Right cardiac atrium (tissue), 5 donors: ENCODE measurements around the gene MPEG1. TPM values are rescaled to one million over a fixed set of nuclear protein-coding genes. Genes with fewer than 3 reads are reported as not detected.
A peak's percentile ranks its signal among the peaks of the same experiment; 100 is the strongest.

Experiments used
- ATAC-seq, 2 donors: fragments of 200-7000 bp; cut with Tn5 transposase; one replicate each; pipeline versions ENCODE4 v1.8.0 to v1.9.1; 2020; ENCODE audit warnings: moderate library complexity in 2 of 2, mild to moderate bottlenecking in 1 of 2
- DNase-seq, 3 donors: peaks; one replicate each; pipeline ENCODE4 v3.0.0-alpha.2; 2020
- H3K27ac ChIP-seq: one replicate; pipeline ENCODE4 v1.5.1; 2013; ENCODE audit warnings: mild to moderate bottlenecking, low read length, control low read depth, moderate library complexity
- H3K27me3 ChIP-seq: one replicate; pipeline ENCODE4 v1.6.1; 2013; ENCODE audit not compliant: control insufficient read depth, insufficient read depth
- H3K4me1 ChIP-seq: one replicate; pipeline ENCODE4 v1.6.1; 2013; ENCODE audit warnings: low read length; ENCODE audit not compliant: control insufficient read depth, insufficient read depth
- H3K4me3 ChIP-seq: one replicate; pipeline ENCODE4 v1.5.1; 2013; ENCODE audit warnings: low read length, control low read depth
- H3K9me3 ChIP-seq: one replicate; pipeline ENCODE4 v1.6.1; 2013; ENCODE audit warnings: low read length; ENCODE audit not compliant: control insufficient read depth
- WGBS: extraction: QIAGEN DNeasy Blood & Tissue Kit; methylation state at CpG from one replicate; pipeline ENCODE4 v1.1.7; 2013; 5-methylcytosine and 5-hydroxymethylcytosine counted together
- intact Hi-C, 4 donors: fragments of 100-400 bp; cut with DNase I; formaldehyde crosslinking; loops; one replicate each; pipeline versions ENCODE4 v1.11.0 to v1.14.0; 2022 to 2023
- polyA plus RNA-seq: library from polyadenylated mRNA; stranded (reverse); fragments of 200-250 nt; gene quantifications from one replicate; pipeline ENCODE4 v1.2.3, GENCODE V29; 2013
- total RNA-seq, 4 donors: library from RNA; stranded (reverse); fragmentation: NEBNext Ultra II Directional; extraction: Animal tissue kit (Norgen Biotek cat#: 25700); gene quantifications; one replicate each; pipeline ENCODE4 v1.2.1, GENCODE V29; 2021
- donor health status: healthy with polysubstance abuse.
- donor health status: DM: no; HTN: yes; CAD: no.
- donor health status: DM: no; HTN: no; CAD: no.
- donor health status: DM: no; HTN: yes; CAD: no; lungs with severe emphysema.
- donor health status: DM: yes; HTN: yes; CAD: no.

MPEG1 gene
- total and polyA plus RNA-seq, 5 donors = 1.9 to 20.9 (median 18.0) TPM

DNA sequence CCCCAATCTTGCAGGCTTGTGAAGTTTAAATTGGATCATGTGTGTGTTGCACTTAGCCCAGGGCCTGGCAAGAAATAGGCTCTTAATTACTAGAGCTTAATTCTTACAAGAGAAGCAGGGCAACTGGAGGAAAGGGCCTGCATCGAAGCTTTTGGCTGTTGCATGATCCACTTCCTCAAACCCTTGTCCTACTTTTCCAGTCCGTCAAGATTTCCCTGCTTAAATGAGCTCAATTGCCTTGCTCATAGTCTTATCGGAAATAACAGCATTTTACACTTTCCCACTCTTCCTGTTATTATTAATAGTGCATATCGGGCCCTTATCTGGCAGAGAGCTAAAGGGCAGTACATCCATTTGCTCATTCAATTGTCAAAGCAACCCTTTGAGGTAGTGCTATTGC, 22.7 kb downstream of the MPEG1 start:
- ATAC-seq (no peak), DNase-seq (no peak)
- Histone ChIP-seq H3K27me3 (no peaks in the 10 kb centered on the region), H3K4me1 (peaks cover 10% of the 10 kb centered on the region), H3K9me3 (no peaks in the 10 kb centered on the region), H3K27ac (no peak overlapping the region), H3K4me3 (no peak overlapping the region)
- intact Hi-C loops = no loop called here
- WGBS = 34% methylated on average over 4 of the region's 4 CpGs

DNA sequence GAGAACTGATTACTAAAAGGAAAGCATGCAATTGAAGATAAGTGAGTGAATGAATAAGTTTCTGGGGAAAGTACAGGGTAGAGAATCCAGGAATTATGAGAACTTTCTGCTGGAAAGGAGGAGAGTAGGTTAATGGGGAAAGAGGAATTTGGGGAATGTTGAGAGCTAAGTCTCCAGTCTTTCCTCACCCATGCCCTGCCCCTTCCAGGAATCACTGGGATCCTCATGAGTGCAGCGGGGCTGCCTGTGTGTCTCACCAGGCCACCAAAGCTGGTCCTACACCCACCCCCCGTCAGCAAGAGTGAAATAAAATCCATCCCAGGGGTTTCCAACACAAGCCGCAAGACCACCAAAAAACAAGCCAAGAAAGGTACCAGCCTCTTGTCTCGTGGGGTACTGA, 23.8 kb downstream of the MPEG1 start:
- ATAC-seq (no peak), DNase-seq (no peak)
- Histone ChIP-seq H3K4me1 (peaks cover 11% of the 10 kb centered on the region), H3K27me3 (no peaks in the 10 kb centered on the region), H3K27ac (no peak overlapping the region), H3K4me3 (no peak overlapping the region), H3K9me3 (no peaks in the 10 kb centered on the region)
- 83% methylated on average over 4 of the region's 4 CpGs for WGBS
- intact Hi-C loops = no loop called here

DNA sequence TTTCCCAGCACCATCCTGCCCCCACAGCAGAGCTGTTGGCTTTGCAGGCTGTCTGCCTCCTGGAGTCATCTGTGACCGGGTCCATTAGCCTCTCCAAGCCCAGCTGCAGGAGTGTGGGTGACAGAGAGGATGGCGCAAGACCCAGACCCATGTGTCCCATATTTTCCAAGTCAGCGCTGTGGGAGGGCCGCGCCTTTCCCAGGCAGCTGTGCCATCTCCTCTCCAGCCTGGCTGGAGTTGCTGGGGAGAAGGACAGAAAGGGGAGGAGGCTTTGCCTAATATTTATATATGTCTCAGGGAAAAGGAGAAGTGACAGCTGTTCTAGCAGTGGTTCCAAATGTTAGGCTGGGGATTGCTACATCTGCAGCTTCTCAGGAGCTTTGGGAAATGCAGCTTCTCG, 25.1 kb downstream of the MPEG1 start:
- DNase-seq = peak; percentile 79 to 87 (median 84)
- H3K4me3 ChIP-seq = no peak overlapping the region
- H3K4me1 ChIP-seq = peaks cover 11% of the 10 kb centered on the region
- H3K27me3 ChIP-seq = no peaks in the 10 kb centered on the region
- 66% methylated on average over 6 of the region's 6 CpGs for WGBS
- ATAC-seq = peak; percentile 84 to 90
- no peak overlapping the region for H3K27ac ChIP-seq
- H3K9me3 ChIP-seq = no peaks in the 10 kb centered on the region
- intact Hi-C loops = no loop called here

DNA sequence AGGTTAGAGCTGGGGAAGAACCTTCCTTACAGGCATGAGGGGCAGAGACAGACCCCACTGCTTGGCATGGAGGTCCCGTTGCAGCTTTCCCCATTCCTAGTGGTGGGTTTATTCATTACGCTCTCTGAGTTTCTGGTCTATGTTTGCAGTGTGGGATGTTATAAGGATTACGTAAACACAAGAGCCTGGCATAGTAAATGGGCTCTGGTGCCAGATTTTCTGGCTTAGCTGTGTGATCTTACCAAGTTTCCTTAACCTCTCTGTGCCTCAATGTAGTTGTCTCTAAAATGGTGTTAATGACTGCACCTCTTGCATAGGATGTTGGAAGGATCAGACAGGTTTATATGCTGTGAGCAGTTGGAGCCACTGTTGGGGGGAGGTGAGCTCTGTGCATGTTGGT, 25.7 kb downstream of the MPEG1 start:
- ATAC-seq (peak in 1 of 2 donors; percentile 17), DNase-seq (no peak)
- no peak overlapping the region for H3K4me3 ChIP-seq
- no peaks in the 10 kb centered on the region for H3K9me3 ChIP-seq
- no peaks in the 10 kb centered on the region for H3K27me3 ChIP-seq
- H3K4me1 ChIP-seq = peaks cover 11% of the 10 kb centered on the region
- intact Hi-C loops = no loop called here
- no peak overlapping the region for H3K27ac ChIP-seq
- WGBS = 71% methylated on average over 3 of the region's 3 CpGs

DNA sequence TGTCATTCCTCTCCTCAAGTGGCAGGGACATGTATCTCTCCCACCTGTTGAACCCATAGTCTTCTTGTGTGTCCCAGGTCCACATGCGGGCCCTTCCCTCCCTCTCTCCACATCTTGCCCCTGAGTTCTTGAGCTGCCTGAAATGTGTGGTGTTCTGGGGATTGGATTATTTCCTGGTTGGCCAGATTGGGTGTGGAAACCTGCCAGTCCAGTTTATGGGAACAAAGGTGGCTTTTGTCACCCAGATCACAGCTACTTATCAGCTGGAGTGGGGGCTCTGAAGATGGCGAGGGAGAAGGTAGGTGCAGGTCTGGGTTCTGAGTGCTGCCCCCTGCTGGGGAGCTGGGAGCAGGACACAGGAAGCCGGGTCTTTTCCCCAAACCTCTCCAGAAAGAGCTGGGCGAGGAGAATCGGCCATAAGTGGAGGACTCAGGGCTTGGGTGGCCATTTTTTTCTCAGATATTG, 26.6 kb downstream of the MPEG1 start:
- DNase-seq (peak in 1 of 3 donors; percentile 58), ATAC-seq (peak in 1 of 2 donors; percentile 14)
- 73% methylated on average over 5 of the region's 5 CpGs for WGBS
- Histone ChIP-seq H3K27ac (no peak overlapping the region), H3K27me3 (no peaks in the 10 kb centered on the region), H3K4me1 (peaks cover 11% of the 10 kb centered on the region), H3K9me3 (no peaks in the 10 kb centered on the region), H3K4me3 (no peak overlapping the region)
- intact Hi-C loops = no loop called here

DNA sequence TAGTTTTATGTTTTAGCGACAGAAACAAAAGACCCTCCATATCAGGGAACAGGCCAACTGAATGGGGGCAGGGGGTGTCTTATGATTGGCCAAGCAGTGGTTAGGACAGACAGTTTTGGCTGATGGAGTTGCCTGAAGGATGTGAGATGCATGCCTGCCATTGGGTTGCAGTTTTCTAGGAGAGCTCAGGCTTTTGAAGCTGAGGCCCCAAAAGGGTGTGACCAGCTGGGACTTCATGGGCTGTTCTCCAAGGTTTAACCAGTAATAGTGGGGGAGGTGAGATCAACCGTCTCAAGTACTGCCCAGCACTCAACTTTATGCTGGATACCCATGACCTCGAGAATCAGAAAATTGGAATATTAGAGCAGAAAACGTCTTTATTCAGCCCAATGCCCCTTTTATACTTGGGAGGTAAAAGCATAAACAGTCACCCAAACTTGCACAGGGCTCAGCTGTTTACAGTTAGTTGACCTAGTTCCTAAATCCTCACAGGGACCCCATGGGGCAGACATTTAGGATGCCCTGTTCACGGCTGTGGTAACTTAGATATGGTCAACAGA, 27.3 kb downstream of the MPEG1 start:
- 60% methylated on average over 5 of the region's 5 CpGs for WGBS
- peak in 1 of 3 donors; percentile 49 for DNase-seq
- H3K27me3 ChIP-seq = no peaks in the 10 kb centered on the region
- H3K27ac ChIP-seq = no peak overlapping the region
- no peak overlapping the region for H3K4me3 ChIP-seq
- peaks cover 11% of the 10 kb centered on the region for H3K4me1 ChIP-seq
- no peaks in the 10 kb centered on the region for H3K9me3 ChIP-seq
- no peak for ATAC-seq
- intact Hi-C loops = no loop called here

DNA sequence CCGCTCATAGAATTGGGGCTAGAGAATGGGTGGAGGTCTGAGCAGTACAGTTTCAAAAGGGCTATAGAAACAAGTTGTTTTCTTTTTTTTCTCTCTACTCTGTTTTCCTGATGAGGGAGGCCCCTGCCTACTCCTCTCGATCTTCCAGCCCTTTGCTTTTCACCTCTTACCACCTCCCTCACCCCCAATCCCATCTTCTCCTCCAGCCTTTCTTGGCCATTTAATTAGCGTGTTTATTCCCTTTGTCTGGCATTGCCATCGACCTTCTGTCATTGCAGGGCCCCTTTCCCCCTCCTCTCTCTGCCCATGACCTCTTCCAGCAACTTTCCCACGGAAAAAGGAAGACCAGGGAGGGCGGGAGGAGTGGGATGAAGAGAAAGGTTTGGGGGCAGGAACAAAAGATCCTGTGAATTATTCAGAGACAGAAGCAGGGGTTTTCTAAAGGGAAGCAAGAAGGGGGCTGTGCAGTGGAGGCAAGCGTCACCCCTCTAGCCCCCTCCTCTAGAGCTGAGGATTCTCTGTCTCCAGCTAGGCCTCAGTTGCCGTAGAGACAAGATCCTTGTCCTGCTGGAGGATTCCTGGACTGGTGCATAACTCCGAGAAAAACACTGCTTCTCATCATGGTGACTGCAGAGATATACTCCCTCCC, 27.9 kb downstream of the MPEG1 start:
- 63% methylated on average over 9 of the region's 9 CpGs for WGBS
- DNase-seq (no peak), ATAC-seq (no peak)
- Histone ChIP-seq H3K27me3 (no peaks in the 10 kb centered on the region), H3K4me1 (peaks cover 8% of the 10 kb centered on the region), H3K9me3 (no peaks in the 10 kb centered on the region), H3K27ac (no peak overlapping the region), H3K4me3 (no peak overlapping the region)
- intact Hi-C loops = no loop called here

DNA sequence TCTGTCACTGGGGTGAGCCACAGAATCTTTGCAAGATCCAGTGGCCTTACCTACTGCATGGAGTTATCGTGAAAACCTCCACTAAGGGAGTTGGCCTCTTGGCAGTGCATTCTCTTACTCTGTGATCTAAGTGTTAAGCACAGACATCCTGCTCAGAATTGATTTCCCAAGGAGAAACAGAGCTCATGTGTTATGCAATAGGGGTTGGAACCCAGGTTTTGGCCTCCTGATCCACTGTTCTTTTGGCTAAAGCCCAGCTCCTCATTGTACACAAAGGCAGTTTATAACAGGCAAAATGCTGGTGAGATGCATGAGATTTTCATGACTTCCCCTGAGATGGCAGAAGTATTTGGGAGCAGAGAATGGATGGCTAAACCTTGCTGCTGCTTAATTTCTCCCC, 29.0 kb downstream of the MPEG1 start:
- Histone ChIP-seq H3K27ac (peak overlapping the region; percentile 30), H3K9me3 (peaks cover 2% of the 10 kb centered on the region), H3K27me3 (no peaks in the 10 kb centered on the region), H3K4me1 (peaks cover 6% of the 10 kb centered on the region), H3K4me3 (no peak overlapping the region)
- 62% methylated on average over 1 of the region's 1 CpG for WGBS
- intact Hi-C loops = no loop called here
- ATAC-seq (peak in 1 of 2 donors; percentile 48), DNase-seq (no peak)

DNA sequence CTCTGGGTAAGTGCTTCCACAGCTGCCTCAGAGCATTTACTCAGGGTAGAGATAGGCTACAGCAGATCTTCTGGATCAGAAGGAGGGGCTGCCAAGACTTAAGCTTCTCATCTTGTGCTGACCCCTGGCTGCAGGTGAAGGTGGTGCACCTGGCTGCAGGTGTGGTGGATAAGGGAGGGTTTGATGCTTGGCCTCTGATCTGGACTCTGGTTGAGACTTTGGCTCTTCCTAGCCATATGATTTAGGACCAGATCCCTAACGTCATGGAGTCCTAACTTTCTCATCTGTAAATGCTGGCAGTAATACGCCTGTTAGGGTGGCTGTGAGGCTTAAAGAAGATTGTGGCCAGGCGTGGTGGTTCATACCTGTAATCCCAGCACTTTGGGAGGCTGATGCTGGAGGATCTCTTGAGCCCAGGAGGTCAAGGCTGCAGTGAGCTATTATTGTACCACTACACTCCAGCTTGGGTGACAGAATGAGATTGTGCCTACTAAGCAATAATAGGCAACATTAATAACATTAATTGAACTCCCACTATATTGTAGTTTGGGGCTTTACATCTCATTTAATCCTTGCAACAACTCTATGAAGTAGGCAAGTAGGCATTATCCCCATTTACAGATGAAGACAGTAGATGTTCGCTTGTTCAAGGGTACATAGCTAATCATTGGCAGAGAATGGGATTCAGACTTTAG, 30.1 kb downstream of the MPEG1 start:
- ATAC-seq (no peak), DNase-seq (no peak)
- H3K9me3 ChIP-seq = peaks cover 2% of the 10 kb centered on the region
- H3K27me3 ChIP-seq = no peaks in the 10 kb centered on the region
- H3K27ac ChIP-seq = no peak overlapping the region
- 95% methylated on average over 4 of the region's 4 CpGs for WGBS
- intact Hi-C loops = no loop called here
- no peak overlapping the region for H3K4me3 ChIP-seq
- H3K4me1 ChIP-seq = peaks cover 6% of the 10 kb centered on the region

DNA sequence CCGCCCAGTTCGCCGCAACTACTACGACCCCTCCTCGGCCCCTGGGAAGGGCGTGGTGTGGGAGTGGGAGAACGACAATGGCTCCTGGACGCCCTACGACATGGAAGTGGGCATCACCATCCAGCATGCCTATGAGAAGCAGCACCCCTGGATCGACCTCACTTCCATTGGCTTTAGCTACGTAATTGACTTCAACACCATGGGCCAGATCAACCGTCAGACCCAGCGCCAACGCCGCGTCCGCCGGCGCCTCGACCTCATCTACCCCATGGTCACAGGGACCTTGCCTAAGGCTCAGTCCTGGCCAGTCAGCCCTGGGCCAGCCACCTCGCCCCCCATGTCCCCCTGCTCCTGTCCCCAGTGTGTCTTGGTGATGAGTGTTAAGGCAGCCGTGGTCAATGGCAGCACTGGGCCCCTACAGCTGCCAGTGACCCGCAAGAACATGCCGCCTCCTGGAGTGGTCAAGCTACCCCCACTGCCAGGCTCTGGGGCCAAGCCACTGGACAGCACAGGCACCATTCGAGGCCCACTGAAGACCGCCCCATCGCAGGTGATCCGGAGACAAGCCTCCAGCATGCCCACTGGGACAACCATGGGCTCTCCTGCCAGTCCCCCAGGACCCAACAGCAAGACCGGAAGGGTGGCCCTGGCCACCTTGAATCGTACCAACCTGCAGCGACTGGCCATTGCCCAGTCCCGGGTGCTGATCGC, 30.8 kb downstream of the MPEG1 start:
- no peak for ATAC-seq
- Histone ChIP-seq H3K27me3 (no peaks in the 10 kb centered on the region), H3K27ac (no peak overlapping the region), H3K4me1 (peaks cover 6% of the 10 kb centered on the region), H3K9me3 (peaks cover 2% of the 10 kb centered on the region), H3K4me3 (no peak overlapping the region)
- intact Hi-C loops = no loop called here
- DNase-seq = no peak
- WGBS = 95% methylated on average over 33 of the region's 33 CpGs

DNA sequence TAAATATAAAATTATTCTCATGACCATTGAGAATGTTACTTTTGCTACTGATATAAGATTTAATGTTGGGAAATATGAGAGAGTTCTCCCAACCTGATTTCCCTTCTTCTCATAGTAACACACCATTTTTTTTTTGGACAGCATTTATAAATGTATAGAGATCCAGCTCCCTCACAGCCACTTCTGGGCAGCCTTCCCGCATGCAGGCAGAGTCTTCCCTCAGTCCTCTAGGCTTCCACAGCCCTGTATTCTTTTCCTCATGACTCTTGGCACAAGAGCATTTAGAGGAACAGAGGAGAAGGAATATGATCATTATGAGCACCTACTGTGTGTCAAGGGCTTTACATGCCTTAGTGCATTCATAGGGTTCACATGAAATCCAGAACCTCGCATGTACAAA, 31.8 kb downstream of the MPEG1 start:
- intact Hi-C loops = no loop called here
- peaks cover 3% of the 10 kb centered on the region for H3K4me1 ChIP-seq
- ATAC-seq (no peak), DNase-seq (no peak)
- H3K27ac ChIP-seq = no peak overlapping the region
- peaks cover 2% of the 10 kb centered on the region for H3K9me3 ChIP-seq
- no peak overlapping the region for H3K4me3 ChIP-seq
- no peaks in the 10 kb centered on the region for H3K27me3 ChIP-seq
- WGBS = 91% methylated on average over 2 of the region's 2 CpGs
